ENCODE measurements around the gene ASB18. TPM values are rescaled to one million over a fixed set of nuclear protein-coding genes. Genes with fewer than 3 reads are reported as not detected.

ASB18 gene
- total RNA-seq, 1 donor from 2014 or later: not detected

DNA sequence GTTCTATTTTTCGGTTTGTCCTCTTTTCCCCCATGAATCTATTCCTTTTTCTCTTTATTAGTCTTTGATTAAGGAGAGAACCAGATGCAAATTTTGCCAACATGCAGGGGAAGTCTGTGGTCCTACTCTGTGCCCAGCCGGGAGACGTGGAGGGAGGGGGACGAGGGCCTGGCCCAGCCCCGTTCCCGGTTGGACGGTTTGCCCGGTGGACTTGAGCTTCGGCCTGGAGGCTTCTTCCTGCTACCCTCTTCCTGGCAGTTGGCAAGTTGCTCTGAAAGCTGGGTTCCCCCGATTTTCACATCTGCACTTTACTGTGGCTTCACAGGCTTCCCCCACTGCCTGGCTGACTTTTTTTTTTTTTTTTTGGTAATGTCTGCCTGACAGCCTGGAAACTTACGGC, 56.7 kb downstream of the ASB18 start:
- no peak overlapping the region for H3K4me3 Mint-ChIP-seq
- H3K27me3 Mint-ChIP-seq: peaks cover 9% of the 10 kb centered on the region
- no peak overlapping the region for H3K27ac Mint-ChIP-seq
- TF ChIP-seq CTCF (conservative IDR thresholded peaks at IDR 0.05): no peak
- H3K9me3 Mint-ChIP-seq: no peaks in the 10 kb centered on the region
- DNase-seq (ENCODE audit: extremely low spot score, unreplicated experiment): peak; percentile 52
- H3K36me3 Mint-ChIP-seq: no peaks in the 10 kb centered on the region
- H3K4me1 Mint-ChIP-seq (ENCODE audit: unreplicated experiment): peaks cover 9% of the 10 kb centered on the region

DNA sequence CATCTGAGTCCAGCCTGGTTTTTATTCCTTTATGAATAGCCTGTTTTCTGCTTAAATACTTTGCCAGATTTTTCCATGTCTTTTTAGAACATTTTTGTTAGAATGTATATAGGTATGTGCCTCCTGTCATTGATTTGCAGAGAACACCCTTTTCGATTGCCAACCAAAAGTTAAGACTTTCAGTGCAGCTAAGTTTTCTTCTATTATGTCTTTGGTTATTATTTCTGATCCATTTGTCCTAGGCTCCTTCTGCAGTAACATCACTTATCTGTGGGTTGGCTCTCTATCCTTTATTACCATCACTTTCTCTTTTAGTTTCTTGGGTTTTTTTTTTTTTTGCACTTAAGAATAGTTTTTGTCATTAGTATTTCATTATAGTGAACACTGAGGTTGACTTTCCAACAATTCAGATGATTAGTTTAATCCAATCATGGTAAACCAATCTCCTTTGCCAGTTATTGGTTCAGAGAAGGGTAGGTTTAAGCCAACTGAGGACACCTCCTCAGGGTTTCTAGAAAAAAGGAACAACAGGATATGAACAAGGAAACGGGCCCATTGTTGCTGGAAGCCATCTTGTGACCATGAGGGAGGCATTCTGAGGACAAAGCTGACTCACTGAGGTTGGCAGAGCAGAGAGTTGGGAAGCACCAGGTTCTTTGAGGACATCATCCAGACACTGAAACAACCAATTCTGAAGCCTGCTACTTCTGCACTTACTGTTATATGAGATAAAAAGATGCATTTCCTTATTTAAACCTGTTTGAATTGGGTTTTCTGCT, 58.1 kb downstream of the ASB18 start:
- H3K27ac Mint-ChIP-seq: no peak overlapping the region
- H3K4me1 Mint-ChIP-seq (ENCODE audit: unreplicated experiment): peaks cover 6% of the 10 kb centered on the region
- no peaks in the 10 kb centered on the region for H3K9me3 Mint-ChIP-seq
- TF ChIP-seq CTCF (conservative IDR thresholded peaks at IDR 0.05): no peak
- H3K4me3 Mint-ChIP-seq: no peak overlapping the region
- DNase-seq (ENCODE audit: extremely low spot score, unreplicated experiment): no peak
- no peaks in the 10 kb centered on the region for H3K36me3 Mint-ChIP-seq
- peaks cover 9% of the 10 kb centered on the region for H3K27me3 Mint-ChIP-seq

DNA sequence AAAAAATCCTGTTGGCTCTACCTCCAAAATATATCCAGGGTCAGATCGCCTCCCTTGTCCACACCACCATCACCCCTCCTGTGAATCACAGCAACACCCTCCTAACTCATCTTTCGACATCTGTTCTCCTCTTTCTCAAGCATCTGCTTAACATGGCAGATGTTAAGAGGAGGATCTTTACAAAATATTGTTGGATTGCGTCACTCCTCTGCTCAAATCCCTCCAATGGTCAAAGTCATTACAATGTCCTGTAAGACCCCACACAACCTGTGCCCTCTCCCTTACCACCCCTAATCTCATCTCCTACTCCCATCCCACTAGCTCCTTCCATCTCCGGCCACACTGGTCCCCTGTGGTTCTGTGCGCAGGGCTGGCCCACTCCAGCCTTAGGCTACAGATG, 59.3 kb downstream of the ASB18 start:
- Mint-ChIP-seq H3K36me3 (no peaks in the 10 kb centered on the region), H3K27ac (no peak overlapping the region), H3K9me3 (no peaks in the 10 kb centered on the region), H3K4me1 (ENCODE audit: unreplicated experiment) (peaks cover 5% of the 10 kb centered on the region), H3K4me3 (no peak overlapping the region), H3K27me3 (peaks cover 5% of the 10 kb centered on the region)
- no peak for TF ChIP-seq CTCF (conservative IDR thresholded peaks at IDR 0.05)
- DNase-seq (ENCODE audit: extremely low spot score, unreplicated experiment): no peak

GRCh38 chr2:236200378-236200777, 63.8 kb downstream of the ASB18 start:
- Mint-ChIP-seq H3K4me3 (no peak overlapping the region), H3K4me1 (ENCODE audit: unreplicated experiment) (no peaks in the 10 kb centered on the region), H3K27ac (no peak overlapping the region), H3K9me3 (no peaks in the 10 kb centered on the region), H3K36me3 (no peaks in the 10 kb centered on the region), H3K27me3 (no peaks in the 10 kb centered on the region)
- no peak for DNase-seq (ENCODE audit: extremely low spot score, unreplicated experiment)
- TF ChIP-seq CTCF (conservative IDR thresholded peaks at IDR 0.05): no peak

DNA sequence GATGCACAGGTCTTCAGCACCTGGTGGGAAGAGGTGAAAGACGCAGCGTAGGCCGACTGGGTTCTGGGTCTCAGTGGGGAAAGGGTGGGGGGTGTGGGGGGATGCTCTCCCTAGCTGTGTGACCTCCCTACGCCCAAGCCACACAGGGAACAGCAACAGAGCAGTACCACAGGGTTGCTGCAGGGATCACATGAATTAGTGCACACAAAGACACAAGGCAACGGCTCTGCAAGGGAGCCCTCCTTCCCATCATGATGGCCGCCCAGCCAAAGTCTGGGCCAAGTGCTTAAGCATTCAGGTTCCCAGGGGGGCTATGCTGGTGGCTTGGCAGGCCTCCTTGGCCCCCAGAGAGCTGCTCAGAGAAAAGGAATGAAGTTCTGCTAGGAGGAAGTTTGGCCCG, 67.8 kb downstream of the ASB18 start:
- H3K27ac Mint-ChIP-seq: no peak overlapping the region
- no peak for DNase-seq (ENCODE audit: extremely low spot score, unreplicated experiment)
- no peak for TF ChIP-seq CTCF (conservative IDR thresholded peaks at IDR 0.05)
- H3K9me3 Mint-ChIP-seq: no peaks in the 10 kb centered on the region
- H3K27me3 Mint-ChIP-seq: peaks cover 13% of the 10 kb centered on the region
- H3K4me3 Mint-ChIP-seq: no peak overlapping the region
- no peaks in the 10 kb centered on the region for H3K36me3 Mint-ChIP-seq
- H3K4me1 Mint-ChIP-seq (ENCODE audit: unreplicated experiment): no peaks in the 10 kb centered on the region
